ENCODE results near the gene ACTL9.

DNA sequence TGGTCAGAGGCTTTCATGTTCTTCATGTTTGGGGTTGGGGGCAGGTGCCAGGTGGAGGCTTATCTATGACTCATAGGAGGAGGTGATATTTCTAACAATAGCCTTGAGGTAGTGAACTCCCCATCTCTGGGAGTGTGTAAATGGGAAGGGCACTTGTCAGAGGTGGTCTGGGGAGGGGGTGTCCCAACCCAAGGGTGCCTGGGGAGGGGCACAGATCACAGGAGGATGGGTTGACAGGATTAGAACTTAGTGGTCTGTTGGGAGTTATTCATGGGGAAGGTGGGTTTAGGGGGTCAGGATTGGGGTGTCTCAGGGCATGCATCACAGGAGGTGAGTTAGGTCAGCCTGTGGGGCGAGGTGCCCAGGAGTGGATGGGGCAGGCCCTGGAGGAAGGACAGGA, 1.6 kb downstream of the ACTL9 start:
- TF ChIP-seq ZBTB7A (IDR thresholded peaks at IDR 0.05; ENCODE audit: low read depth) (no peak), EP300 (IDR thresholded peaks at IDR 0.05; ENCODE audit: borderline replicate concordance) (no peak), RAD21 (IDR thresholded peaks at IDR 0.05; ENCODE audit: low read depth) (no peak), FOXM1 (IDR thresholded peaks at IDR 0.05; ENCODE audit: borderline replicate concordance, low read depth) (no peak), YY1 (IDR thresholded peaks at IDR 0.05; ENCODE audit: low read depth) (no peak), CREB1 (IDR thresholded peaks at IDR 0.05; ENCODE audit: low read depth) (no peak), EGR1 (IDR thresholded peaks at IDR 0.05) (no peak)
- TF ChIP-seq, protein P1, sequence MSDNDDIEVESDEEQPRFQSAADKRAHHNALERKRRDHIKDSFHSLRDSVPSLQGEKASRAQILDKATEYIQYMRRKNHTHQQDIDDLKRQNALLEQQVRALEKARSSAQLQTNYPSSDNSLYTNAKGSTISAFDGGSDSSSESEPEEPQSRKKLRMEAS (IDR thresholded peaks at IDR 0.05) = no peak
